GM13976 (cell line): Measurements from ENCODE around the gene BTN3A1.

Experiments used
- DNase-seq: peaks from one replicate; pipeline ENCODE4 v3.0.0; 2012; ENCODE audit warnings: low spot score
- CTCF ChIP-seq: IDR thresholded peaks from 2 replicates; pipeline ENCODE4 v1.5.1; 2012; ENCODE audit warnings: borderline replicate concordance, mild to moderate bottlenecking; ENCODE audit not compliant: insufficient read depth; ENCODE audit errors: extremely low read depth, missing control alignments, control extremely low read depth
- in situ Hi-C: fragments of 300-500 bp; cut with MboI; formaldehyde crosslinking; loops from one replicate; pipeline ENCODE4 v1.12.0; 2022; ENCODE audit warnings: low sequenced_read_pairs, mixed read lengths, inconsistent platforms; ENCODE audit not compliant: unreplicated experiment

BTN3A1 gene

DNA sequence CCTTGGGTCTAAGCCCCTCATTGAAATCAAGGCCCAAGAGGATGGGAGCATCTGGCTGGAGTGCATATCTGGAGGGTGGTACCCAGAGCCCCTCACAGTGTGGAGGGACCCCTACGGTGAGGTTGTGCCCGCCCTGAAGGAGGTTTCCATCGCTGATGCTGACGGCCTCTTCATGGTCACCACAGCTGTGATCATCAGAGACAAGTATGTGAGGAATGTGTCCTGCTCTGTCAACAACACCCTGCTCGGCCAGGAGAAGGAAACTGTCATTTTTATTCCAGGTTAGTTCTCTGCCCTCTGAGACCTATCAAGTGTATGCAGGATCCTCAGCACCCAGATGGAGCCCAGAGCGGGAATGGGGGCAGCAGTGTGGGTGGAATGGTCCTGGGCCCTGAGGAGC lies 14.1 kb upstream of the BTN3A1 start:
- in situ Hi-C loops, result no loop called here
- no peak for DNase-seq
- no peak for TF ChIP-seq CTCF

DNA sequence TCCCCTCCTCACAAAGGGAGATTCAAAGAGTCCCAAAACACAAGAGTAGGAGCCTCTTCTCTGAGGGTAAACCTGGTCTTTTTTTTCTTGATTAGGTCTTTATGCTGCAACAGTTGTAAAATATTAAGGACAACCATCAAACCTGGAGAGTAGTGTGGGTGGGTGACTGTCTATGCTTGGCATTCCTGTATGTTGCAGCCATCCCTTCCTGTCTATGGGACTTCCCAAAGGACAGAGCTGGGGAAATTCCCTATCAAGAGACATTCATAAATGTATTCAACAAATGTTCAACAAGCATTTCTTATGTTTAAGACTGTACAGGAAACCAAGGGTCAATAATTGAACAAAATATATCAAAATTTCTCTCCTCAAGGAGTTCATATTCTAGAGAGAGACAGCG lies 13.6 kb upstream of the BTN3A1 start:
- no peak for DNase-seq
- in situ Hi-C loops, result no loop called here
- TF ChIP-seq CTCF, result no peak

DNA sequence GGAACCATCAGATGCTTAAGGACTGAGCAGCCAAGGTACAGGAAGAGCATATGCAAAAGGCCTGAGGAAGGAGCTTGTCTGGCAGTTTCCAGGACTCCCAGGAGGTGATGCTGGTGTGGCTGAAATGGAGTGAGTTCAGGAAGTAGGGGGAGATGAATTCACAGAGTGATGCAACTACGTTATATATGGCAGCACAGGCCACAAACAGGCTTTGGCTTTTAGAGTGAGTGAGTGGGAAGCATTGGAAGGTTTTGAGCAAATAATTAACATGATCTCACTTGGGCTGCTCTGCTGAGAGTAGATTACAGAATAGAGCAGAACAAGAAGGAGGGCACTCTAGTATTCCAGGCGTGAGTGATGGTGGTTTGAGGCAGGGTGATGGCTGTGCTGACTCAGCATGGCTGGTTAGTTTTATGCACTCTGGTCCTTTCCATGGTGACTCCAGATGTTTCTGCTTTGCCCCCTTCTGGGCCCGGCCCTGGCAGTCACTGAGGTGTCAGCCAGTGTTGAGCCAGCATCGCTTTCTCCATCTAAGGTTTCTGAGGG lies 12.7 kb upstream of the BTN3A1 start:
- no peak for DNase-seq

GRCh38 chr6:26390531-26390930 lies 11.5 kb upstream of the BTN3A1 start:
- no peak for TF ChIP-seq CTCF
- in situ Hi-C loops, result no loop called here
- DNase-seq, result no peak

More for the DNA sequence above, 12.7 kb upstream of the BTN3A1 start:
- in situ Hi-C loops, result no loop called here
- TF ChIP-seq CTCF, result no peak

- in situ Hi-C loops, result no loop called here
- DNase-seq, result no peak
- no peak for TF ChIP-seq CTCF
These were observed 9.0 kb upstream of the BTN3A1 start for GRCh38 chr6:26392932-26393636.

GRCh38 chr6:26394289-26394688 lies 7.8 kb upstream of the BTN3A1 start:
- in situ Hi-C loops, result no loop called here
- DNase-seq, result no peak
- TF ChIP-seq CTCF, result no peak
